Prostate gland (tissue), 2 donors: Measurements from ENCODE around the gene MICALL2.

Source experiments
- CTCF ChIP-seq, 4 experiments: fragments of 200-600 bp in 2 of 4; fragments of 450-650 bp in 2 of 4; sonication (generic) in 2 of 4; IDR thresholded peaks; 1 replicate in 3 of 4; 2 replicates in 1 of 4; pipeline ENCODE4 v1.5.1; 2016 to 2019; ENCODE audit warnings: antibody characterized with exemption in 4 of 4, mild to moderate bottlenecking in 2 of 4, moderate library complexity in 2 of 4
- POLR2A ChIP-seq: fragments of 450-650 bp; IDR thresholded peaks from one replicate; pipeline ENCODE4 v1.6.1; 2016; ENCODE audit warnings: antibody characterized with exemption, mild to moderate bottlenecking
- POLR2AphosphoS5 ChIP-seq: sonication (generic); formaldehyde crosslinking; IDR thresholded peaks from one replicate; pipeline ENCODE4 v1.6.1; 2017; ENCODE audit warnings: antibody characterized with exemption

GRCh38 chr7:1501487-1502270 is 42.4 kb upstream of the MICALL2 start:
- TF ChIP-seq CTCF (IDR thresholded peaks at IDR 0.05) (no peak), POLR2A (no peak), POLR2AphosphoS5 (no peak)
